T-helper 17 cell (primary cell): ENCODE results near the gene B3GALT5. TPM values are rescaled to one million over a fixed set of nuclear protein-coding genes. Genes with fewer than 3 reads are reported as not detected.

Experiments used
- ATAC-seq: fragments of 150-1000 bp; cut with Tn5 transposase; 2 replicates; pipeline ENCODE4 v1.10.0; 2021; ENCODE audit warnings: mild to moderate bottlenecking, moderate library complexity
- DNase-seq, 3 donors: peaks; one replicate each; pipeline versions ENCODE4 v3.0.0 to v3.0.0-alpha.2; 2020 to 2021
- H3K9me3 ChIP-seq: one replicate; pipeline ENCODE4 v1.7.0; 2013; ENCODE audit warnings: low read length, mild to moderate bottlenecking; ENCODE audit not compliant: control insufficient read depth, poor library complexity, severe bottlenecking
- H3K27ac Mint-ChIP-seq: one replicate; pipeline ENCODE4 v1.8.0; 2022; ENCODE audit warnings: mild to moderate bottlenecking, moderate library complexity, mixed read lengths
- H3K27me3 Mint-ChIP-seq: one replicate; pipeline ENCODE4 v1.8.0; 2022; ENCODE audit warnings: mixed read lengths
- H3K36me3 Mint-ChIP-seq: one replicate; pipeline ENCODE4 v1.8.0; 2022; ENCODE audit warnings: low read depth, mixed read lengths
- H3K4me1 Mint-ChIP-seq: one replicate; pipeline ENCODE4 v1.8.0; 2022; ENCODE audit warnings: mild to moderate bottlenecking, mixed read lengths
- H3K4me3 Mint-ChIP-seq: one replicate; pipeline ENCODE4 v1.8.0; 2022; ENCODE audit warnings: mild to moderate bottlenecking, moderate library complexity, mixed read lengths
- total RNA-seq, 4 donors: library from RNA in 2 of 4; stranded (reverse) in 2 of 4; gene quantifications; one replicate each; pipeline ENCODE4 v1.2.3 and lab custom pipeline; 2022 to 2026

The B3GALT5 gene
- total RNA-seq, 2 donors from 2014 or later, result not detected

- Mint-ChIP-seq H3K27me3 (no peaks in the 10 kb centered on the region), H3K36me3 (no peaks in the 10 kb centered on the region), H3K4me3 (no peak overlapping the region), H3K27ac (no peak overlapping the region), H3K4me1 (no peaks in the 10 kb centered on the region)
- H3K9me3 ChIP-seq, result no peaks in the 10 kb centered on the region
- ATAC-seq (no peak), DNase-seq (no peak)
Measured at GRCh38 chr21:39668369-39668768, 55.6 kb downstream of the B3GALT5 start.

GRCh38 chr21:39669485-39669884 lies 56.7 kb downstream of the B3GALT5 start:
- peaks cover 7% of the 10 kb centered on the region for H3K27me3 Mint-ChIP-seq
- no peak overlapping the region for H3K4me3 Mint-ChIP-seq
- H3K9me3 ChIP-seq, result no peaks in the 10 kb centered on the region
- no peak overlapping the region for H3K27ac Mint-ChIP-seq
- H3K4me1 Mint-ChIP-seq, result no peaks in the 10 kb centered on the region
- no peaks in the 10 kb centered on the region for H3K36me3 Mint-ChIP-seq
- DNase-seq (no peak), ATAC-seq (no peak)

- Mint-ChIP-seq H3K4me1 (no peaks in the 10 kb centered on the region), H3K27ac (no peak overlapping the region), H3K27me3 (peaks cover 7% of the 10 kb centered on the region), H3K36me3 (no peaks in the 10 kb centered on the region), H3K4me3 (no peak overlapping the region)
- ATAC-seq (no peak), DNase-seq (no peak)
- no peaks in the 10 kb centered on the region for H3K9me3 ChIP-seq
Measured at GRCh38 chr21:39669976-39670661, 57.4 kb downstream of the B3GALT5 start.

GRCh38 chr21:39670701-39671100 lies 58.0 kb downstream of the B3GALT5 start:
- H3K9me3 ChIP-seq, result no peaks in the 10 kb centered on the region
- ATAC-seq, result no peak
- H3K27ac Mint-ChIP-seq, result no peak overlapping the region
- DNase-seq, result no peak
- H3K27me3 Mint-ChIP-seq, result peaks cover 7% of the 10 kb centered on the region
- no peak overlapping the region for H3K4me3 Mint-ChIP-seq
- no peaks in the 10 kb centered on the region for H3K36me3 Mint-ChIP-seq
- no peaks in the 10 kb centered on the region for H3K4me1 Mint-ChIP-seq

GRCh38 chr21:39671986-39672385 lies 59.2 kb downstream of the B3GALT5 start:
- no peaks in the 10 kb centered on the region for H3K4me1 Mint-ChIP-seq
- no peaks in the 10 kb centered on the region for H3K9me3 ChIP-seq
- peaks cover 7% of the 10 kb centered on the region for H3K27me3 Mint-ChIP-seq
- H3K27ac Mint-ChIP-seq, result no peak overlapping the region
- DNase-seq (no peak), ATAC-seq (no peak)
- H3K4me3 Mint-ChIP-seq, result no peak overlapping the region
- no peaks in the 10 kb centered on the region for H3K36me3 Mint-ChIP-seq

- ATAC-seq (no peak), DNase-seq (no peak)
- peaks cover 7% of the 10 kb centered on the region for H3K27me3 Mint-ChIP-seq
- no peaks in the 10 kb centered on the region for H3K4me1 Mint-ChIP-seq
- no peaks in the 10 kb centered on the region for H3K9me3 ChIP-seq
- no peak overlapping the region for H3K4me3 Mint-ChIP-seq
- no peak overlapping the region for H3K27ac Mint-ChIP-seq
- H3K36me3 Mint-ChIP-seq, result no peaks in the 10 kb centered on the region
Measured at GRCh38 chr21:39673163-39673562, 60.4 kb downstream of the B3GALT5 start.

GRCh38 chr21:39673736-39674135 lies 61.0 kb downstream of the B3GALT5 start:
- Mint-ChIP-seq H3K27ac (no peak overlapping the region), H3K27me3 (peaks cover 7% of the 10 kb centered on the region), H3K4me3 (no peak overlapping the region), H3K4me1 (no peaks in the 10 kb centered on the region), H3K36me3 (no peaks in the 10 kb centered on the region)
- no peaks in the 10 kb centered on the region for H3K9me3 ChIP-seq
- DNase-seq (no peak), ATAC-seq (no peak)

GRCh38 chr21:39674801-39675200 lies 62.1 kb downstream of the B3GALT5 start:
- H3K9me3 ChIP-seq, result no peaks in the 10 kb centered on the region
- Mint-ChIP-seq H3K36me3 (no peaks in the 10 kb centered on the region), H3K4me3 (no peak overlapping the region), H3K4me1 (no peaks in the 10 kb centered on the region), H3K27ac (no peak overlapping the region), H3K27me3 (peaks cover 7% of the 10 kb centered on the region)
- ATAC-seq, result no peak
- no peak for DNase-seq

- no peaks in the 10 kb centered on the region for H3K9me3 ChIP-seq
- ATAC-seq (no peak), DNase-seq (no peak)
- Mint-ChIP-seq H3K27ac (no peak overlapping the region), H3K36me3 (no peaks in the 10 kb centered on the region), H3K27me3 (peaks cover 7% of the 10 kb centered on the region), H3K4me3 (no peak overlapping the region), H3K4me1 (no peaks in the 10 kb centered on the region)
Measured at GRCh38 chr21:39675590-39675989, 62.9 kb downstream of the B3GALT5 start.

- Mint-ChIP-seq H3K4me1 (no peaks in the 10 kb centered on the region), H3K4me3 (no peak overlapping the region), H3K27ac (no peak overlapping the region), H3K27me3 (peaks cover 7% of the 10 kb centered on the region), H3K36me3 (no peaks in the 10 kb centered on the region)
- ATAC-seq (no peak), DNase-seq (no peak)
- H3K9me3 ChIP-seq, result no peaks in the 10 kb centered on the region
Measured at GRCh38 chr21:39675993-39676661, 63.4 kb downstream of the B3GALT5 start.

- DNase-seq (no peak), ATAC-seq (no peak)
- Mint-ChIP-seq H3K27me3 (no peaks in the 10 kb centered on the region), H3K36me3 (no peaks in the 10 kb centered on the region), H3K27ac (no peak overlapping the region), H3K4me1 (no peaks in the 10 kb centered on the region), H3K4me3 (no peak overlapping the region)
- H3K9me3 ChIP-seq, result no peaks in the 10 kb centered on the region
Measured at GRCh38 chr21:39680216-39680615, 67.5 kb downstream of the B3GALT5 start.

GRCh38 chr21:39681257-39681656 lies 68.5 kb downstream of the B3GALT5 start:
- no peak for ATAC-seq
- no peaks in the 10 kb centered on the region for H3K9me3 ChIP-seq
- DNase-seq, result no peak
- no peak overlapping the region for H3K27ac Mint-ChIP-seq
- H3K4me1 Mint-ChIP-seq, result no peaks in the 10 kb centered on the region
- no peak overlapping the region for H3K4me3 Mint-ChIP-seq
- H3K36me3 Mint-ChIP-seq, result no peaks in the 10 kb centered on the region
- no peaks in the 10 kb centered on the region for H3K27me3 Mint-ChIP-seq

GRCh38 chr21:39681845-39682244 lies 69.1 kb downstream of the B3GALT5 start:
- ATAC-seq (no peak), DNase-seq (no peak)
- Mint-ChIP-seq H3K27me3 (no peaks in the 10 kb centered on the region), H3K4me1 (no peaks in the 10 kb centered on the region), H3K27ac (no peak overlapping the region), H3K4me3 (no peak overlapping the region), H3K36me3 (no peaks in the 10 kb centered on the region)
- no peaks in the 10 kb centered on the region for H3K9me3 ChIP-seq

- no peaks in the 10 kb centered on the region for H3K4me1 Mint-ChIP-seq
- no peak overlapping the region for H3K4me3 Mint-ChIP-seq
- H3K9me3 ChIP-seq, result no peaks in the 10 kb centered on the region
- H3K27me3 Mint-ChIP-seq, result no peaks in the 10 kb centered on the region
- DNase-seq (no peak), ATAC-seq (no peak)
- no peaks in the 10 kb centered on the region for H3K36me3 Mint-ChIP-seq
- no peak overlapping the region for H3K27ac Mint-ChIP-seq
Measured at GRCh38 chr21:39685236-39685635, 72.5 kb downstream of the B3GALT5 start.
